Lung microvascular endothelial cell (primary cell): ENCODE results near the gene KCTD16. TPM values are rescaled to one million over a fixed set of nuclear protein-coding genes. Genes with fewer than 3 reads are reported as not detected.

Source experiments
- DNase-seq, 2 donors: peaks; one replicate each; pipeline versions ENCODE4 v3.0.0 to v3.0.0-alpha.2; 2010; ENCODE audit warnings: low read depth in 2 of 2
- total RNA-seq: library from RNA; depleted of rRNA; stranded (reverse); fragments of >200 nt; gene quantifications from 2 replicates; pipeline ENCODE4 v1.2.1, GENCODE V29; 2014

Gene KCTD16
- total RNA-seq, 1 donor from 2014 or later, result under 0.01 TPM

DNA sequence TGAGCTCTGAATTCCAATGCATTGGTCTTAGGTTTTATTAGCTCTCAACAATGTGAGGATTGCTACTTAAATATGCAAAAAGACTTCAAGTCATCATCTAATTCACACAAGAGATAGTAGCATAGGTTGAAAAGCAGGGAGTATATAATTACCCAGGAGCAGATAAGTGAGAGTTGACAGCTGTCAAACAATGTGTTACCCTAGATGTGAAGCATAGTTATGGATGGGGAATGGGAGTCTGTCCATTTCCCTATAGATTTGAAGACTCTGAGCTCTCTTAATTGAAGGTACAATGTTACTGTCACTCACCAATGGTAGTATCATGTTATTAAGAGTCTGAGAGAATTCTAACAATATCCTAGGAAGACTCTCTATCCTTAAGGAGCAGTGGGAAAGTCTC lies 160.7 kb downstream of the KCTD16 start:
- DNase-seq, result no peak

GRCh38 chr5:144332265-144332664 lies 161.6 kb downstream of the KCTD16 start:
- peak in 1 of 2 donors; percentile 6 for DNase-seq

GRCh38 chr5:144333336-144333920 lies 162.8 kb downstream of the KCTD16 start:
- DNase-seq, result no peak

DNA sequence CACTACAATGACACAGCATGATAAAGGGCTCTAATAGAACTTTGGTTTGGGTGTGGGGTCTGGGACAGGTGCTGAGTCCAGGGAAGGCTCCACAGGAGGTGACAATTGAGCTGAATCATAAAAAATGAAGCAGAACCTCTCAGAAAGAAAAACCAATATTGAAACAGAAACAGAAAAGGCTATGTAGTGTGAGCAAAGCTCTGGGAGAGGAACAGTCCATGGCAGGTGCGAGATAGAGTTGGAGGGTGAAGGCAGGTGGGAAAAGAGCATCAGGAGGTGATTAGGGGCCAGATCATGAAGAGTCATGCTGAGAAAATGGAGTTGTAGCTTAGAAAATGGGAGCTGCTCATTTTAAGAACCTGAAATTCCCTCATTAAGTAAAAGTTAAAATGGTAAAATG lies 164.9 kb downstream of the KCTD16 start:
- DNase-seq, result no peak

- DNase-seq, result no peak
Measured at GRCh38 chr5:144336191-144336961, 165.7 kb downstream of the KCTD16 start.

DNA sequence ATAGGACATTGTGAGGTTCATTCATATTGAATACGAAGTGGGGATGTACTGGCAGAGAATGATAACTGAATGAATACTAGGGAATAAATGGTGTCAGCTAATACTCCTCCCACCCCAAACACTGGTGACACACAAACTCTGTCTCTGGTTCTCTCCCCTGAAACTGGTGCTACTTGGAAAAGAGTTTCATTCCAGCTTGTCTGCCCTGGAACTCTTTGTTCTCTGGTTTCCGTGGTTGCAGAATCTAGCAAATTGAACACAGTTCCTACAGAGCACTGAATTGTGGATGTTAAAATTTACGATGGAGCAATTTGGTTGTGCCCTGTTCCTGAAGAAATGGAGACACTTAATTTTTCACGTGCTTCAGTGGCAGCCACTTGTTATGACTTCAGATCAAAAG lies 181.7 kb downstream of the KCTD16 start:
- DNase-seq, result no peak

DNA sequence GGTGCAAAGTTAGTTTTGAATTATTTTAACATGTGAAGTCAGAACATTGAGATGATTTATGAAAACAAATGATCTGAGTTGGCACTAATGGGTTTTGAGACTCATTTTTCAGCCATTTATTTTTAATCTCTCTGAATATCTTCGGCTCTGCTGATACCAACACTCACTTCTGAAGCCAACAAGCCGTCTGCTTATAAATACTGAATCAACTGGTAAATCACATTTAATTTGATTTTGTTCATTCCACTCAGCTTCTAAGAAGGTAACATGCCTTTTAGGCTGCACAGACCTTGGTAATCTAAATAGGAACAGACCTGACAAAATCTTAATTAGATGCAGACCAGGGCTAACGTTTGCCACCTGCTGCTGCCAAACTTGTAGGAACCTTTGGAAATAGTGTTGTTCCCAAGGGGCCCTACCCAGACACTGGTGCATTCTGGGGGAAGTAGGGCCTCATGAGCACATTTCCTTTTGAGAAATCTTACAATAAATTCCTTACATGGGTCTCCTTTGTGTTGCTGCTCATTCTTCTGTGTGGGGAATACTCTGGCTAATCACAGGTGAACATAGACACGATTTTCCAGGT lies 182.2 kb downstream of the KCTD16 start:
- DNase-seq, result no peak

- DNase-seq, result no peak
Measured at GRCh38 chr5:144356489-144356888, 185.8 kb downstream of the KCTD16 start.

DNA sequence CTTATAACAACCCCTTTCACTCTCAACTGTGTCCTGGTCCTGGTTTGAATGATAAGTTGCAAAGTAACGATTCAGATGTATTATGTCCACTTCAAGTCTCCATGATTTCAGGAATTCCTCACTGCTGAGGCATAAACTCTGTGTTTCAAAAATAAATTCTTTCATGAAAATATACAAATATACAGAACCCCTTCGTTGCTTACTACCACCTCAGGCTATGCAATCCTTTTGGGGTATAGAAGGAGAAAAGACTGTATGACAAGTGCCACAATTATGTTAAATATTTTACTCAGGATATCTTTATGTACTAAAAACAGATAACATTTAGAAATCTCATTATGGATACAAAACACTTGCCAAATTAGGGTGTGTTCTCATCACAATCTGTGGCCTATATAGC lies 190.7 kb downstream of the KCTD16 start:
- DNase-seq, result no peak

- no peak for DNase-seq
Measured at GRCh38 chr5:144365885-144366284, 195.2 kb downstream of the KCTD16 start.

DNA sequence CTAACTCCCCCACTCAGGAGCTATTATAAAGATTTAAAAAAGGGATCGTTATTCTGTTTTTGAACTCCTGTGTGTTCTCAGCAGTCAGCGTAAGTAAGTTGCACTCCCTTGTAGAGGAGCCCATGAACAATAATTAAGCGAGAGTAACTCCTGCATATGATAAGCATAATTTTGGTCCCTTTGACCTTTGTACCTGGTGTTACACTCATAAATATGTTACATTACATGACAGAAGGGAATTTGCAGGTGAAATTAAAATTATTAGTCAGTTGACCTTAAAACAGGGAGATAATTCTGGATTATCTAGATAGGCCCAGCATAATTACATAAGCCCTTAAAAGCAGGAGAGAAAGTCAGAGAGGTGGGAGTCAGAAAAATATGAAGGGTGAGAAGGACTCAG lies 197.3 kb downstream of the KCTD16 start:
- no peak for DNase-seq

GRCh38 chr5:144368556-144368955 lies 197.9 kb downstream of the KCTD16 start:
- DNase-seq, result peak; percentile 9 to 61

- peak in 1 of 2 donors; percentile 0 for DNase-seq
Measured at GRCh38 chr5:144369006-144369405, 198.3 kb downstream of the KCTD16 start.

DNA sequence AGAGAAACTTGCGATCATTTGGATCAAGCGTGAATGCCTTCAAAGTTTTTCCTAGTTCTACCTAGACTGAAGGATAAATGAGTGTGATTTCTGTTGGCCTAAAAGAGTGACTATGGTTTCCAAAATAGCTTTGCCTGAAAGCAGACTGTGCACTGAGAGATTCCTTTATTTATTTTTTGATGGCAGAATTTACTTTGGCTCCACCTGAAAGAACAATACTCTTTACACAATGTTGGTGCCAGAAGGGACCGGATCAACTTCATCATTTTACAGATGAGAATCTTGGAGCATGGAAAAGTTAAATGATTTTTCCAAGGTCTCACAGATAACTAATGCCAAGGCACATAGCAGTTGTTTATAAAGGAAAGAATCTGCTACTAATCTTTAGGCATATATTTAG lies 199.6 kb downstream of the KCTD16 start:
- DNase-seq, result no peak

DNA sequence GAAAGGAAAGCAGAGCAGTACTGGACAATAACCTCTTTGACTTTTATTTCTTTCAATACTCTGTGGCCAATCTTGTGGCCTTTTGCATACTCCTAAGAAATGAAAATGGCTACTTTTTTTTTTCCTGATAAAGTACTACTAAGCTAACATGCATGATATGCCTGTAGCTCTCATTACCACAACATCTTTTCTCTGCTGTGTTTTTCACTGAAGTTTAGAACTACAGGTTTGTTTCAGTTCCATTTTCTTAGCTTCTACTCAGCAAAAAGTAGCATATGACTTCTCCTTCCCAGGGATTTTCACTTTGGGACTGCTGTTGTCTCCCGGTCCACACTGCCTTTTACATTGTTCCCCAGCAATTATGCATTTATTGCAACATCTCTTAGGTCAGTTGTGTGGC lies 204.0 kb downstream of the KCTD16 start:
- no peak for DNase-seq

- no peak for DNase-seq
Measured at GRCh38 chr5:144377207-144377606, 206.5 kb downstream of the KCTD16 start.

DNA sequence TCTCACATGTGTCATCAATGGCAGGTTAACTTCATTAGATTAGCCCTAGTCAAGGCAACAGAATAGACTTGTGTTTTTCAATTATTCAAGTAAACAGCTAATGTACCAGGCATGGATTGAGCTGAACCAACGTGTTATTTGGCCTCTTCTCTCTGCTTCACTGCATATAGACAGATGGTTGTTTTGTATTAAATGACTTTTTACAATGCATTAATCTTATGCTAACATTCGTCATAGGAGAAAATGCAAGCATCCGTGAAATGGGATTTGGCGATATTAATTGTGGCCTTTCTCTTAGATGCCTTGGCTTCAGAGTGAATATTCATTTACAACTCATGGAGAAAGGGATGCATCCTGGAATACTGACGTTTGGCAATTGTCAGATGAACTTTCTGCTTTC lies 208.0 kb downstream of the KCTD16 start:
- DNase-seq, result no peak

GRCh38 chr5:144385597-144385996 lies 214.9 kb downstream of the KCTD16 start:
- DNase-seq, result no peak

DNA sequence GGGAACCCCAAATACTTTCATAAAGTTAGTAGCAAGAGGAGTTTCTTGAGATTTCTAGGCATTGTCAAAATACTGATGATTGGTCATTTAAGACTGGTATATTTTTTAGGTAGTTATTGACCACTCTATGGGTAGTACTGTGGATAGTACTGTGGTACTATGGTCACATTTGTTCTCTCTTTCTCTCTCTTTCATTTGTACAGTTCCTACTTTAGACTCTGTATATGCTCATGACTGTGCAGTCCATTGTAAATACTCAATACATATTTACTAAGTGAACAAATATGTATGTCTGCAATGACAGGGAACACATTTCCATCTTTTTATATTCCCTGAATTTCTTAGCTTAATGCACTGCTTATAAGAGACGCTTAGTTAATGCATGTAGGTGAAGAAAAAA lies 215.6 kb downstream of the KCTD16 start:
- DNase-seq, result no peak

DNA sequence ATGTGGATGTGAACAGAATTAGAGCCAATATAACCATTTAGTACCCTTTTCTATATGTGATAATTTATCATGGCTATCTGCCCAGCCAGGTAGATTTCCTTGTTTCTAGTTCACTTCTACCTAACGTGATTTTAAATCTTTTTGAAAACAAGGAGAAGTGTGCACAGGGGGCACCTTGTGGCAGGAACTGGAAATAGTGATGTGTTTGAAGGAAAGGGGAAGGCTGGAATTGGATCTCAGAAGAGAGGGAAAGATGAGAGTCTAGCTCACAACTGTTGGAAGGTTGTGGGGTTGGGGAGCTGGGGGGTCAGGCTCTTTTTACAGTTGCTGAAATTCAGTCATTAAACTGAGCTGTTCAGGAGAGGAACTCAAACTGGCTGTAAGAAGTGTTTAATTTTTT lies 219.5 kb downstream of the KCTD16 start:
- DNase-seq, result peak in 1 of 2 donors; percentile 2

GRCh38 chr5:144391044-144391443 lies 220.4 kb downstream of the KCTD16 start:
- DNase-seq, result no peak

GRCh38 chr5:144393641-144394435 lies 223.2 kb downstream of the KCTD16 start:
- no peak for DNase-seq
